IMR-90 (cell line): ENCODE data around the gene ABCB6.

Experiments used
- POLR2A ChIP-seq: IDR thresholded peaks from 2 replicates; pipeline ENCODE4 v1.6.1; 2012; ENCODE audit warnings: mild to moderate bottlenecking, low read depth, low read length
- RAD21 ChIP-seq: IDR thresholded peaks from 2 replicates; pipeline ENCODE4 v1.6.1; 2012; ENCODE audit warnings: low read length, improper control_type of control experiment
- RFX5 ChIP-seq: IDR thresholded peaks from 2 replicates; pipeline ENCODE4 v1.8.0; 2012; ENCODE audit warnings: low read depth, mild to moderate bottlenecking, low read length, moderate library complexity
- TF ChIP-seq, protein P1 (sequence below): conservative IDR thresholded peaks from 2 replicates; pipeline ENCODE4 v1.5.1; 2012; ENCODE audit warnings: mild to moderate bottlenecking, low read depth, low read length, improper control_type of control experiment

- TF ChIP-seq, protein P1, sequence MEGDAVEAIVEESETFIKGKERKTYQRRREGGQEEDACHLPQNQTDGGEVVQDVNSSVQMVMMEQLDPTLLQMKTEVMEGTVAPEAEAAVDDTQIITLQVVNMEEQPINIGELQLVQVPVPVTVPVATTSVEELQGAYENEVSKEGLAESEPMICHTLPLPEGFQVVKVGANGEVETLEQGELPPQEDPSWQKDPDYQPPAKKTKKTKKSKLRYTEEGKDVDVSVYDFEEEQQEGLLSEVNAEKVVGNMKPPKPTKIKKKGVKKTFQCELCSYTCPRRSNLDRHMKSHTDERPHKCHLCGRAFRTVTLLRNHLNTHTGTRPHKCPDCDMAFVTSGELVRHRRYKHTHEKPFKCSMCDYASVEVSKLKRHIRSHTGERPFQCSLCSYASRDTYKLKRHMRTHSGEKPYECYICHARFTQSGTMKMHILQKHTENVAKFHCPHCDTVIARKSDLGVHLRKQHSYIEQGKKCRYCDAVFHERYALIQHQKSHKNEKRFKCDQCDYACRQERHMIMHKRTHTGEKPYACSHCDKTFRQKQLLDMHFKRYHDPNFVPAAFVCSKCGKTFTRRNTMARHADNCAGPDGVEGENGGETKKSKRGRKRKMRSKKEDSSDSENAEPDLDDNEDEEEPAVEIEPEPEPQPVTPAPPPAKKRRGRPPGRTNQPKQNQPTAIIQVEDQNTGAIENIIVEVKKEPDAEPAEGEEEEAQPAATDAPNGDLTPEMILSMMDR, result no peak
- TF ChIP-seq POLR2A (no peak), RFX5 (no peak), RAD21 (no peak)
These were observed 5.2 kb downstream of the ABCB6 start for GRCh38 chr2:219213486-219214071.
